Natural killer cell treated with Interleukin-12 subunit alpha and Interleukin-12 subunit beta and Interleukin-15 and Interleukin-18, amount 100 ng/mL, for 72 hours (primary cell): ENCODE data around the gene ABCA4. TPM values are rescaled to one million over a fixed set of nuclear protein-coding genes. Genes with fewer than 3 reads are reported as not detected.
"Not testable (repeated sequence)": the region's sequence is repeated elsewhere in the genome, so short reads cannot be mapped to it uniquely, and the experiment has no call there.

Experiments
- ATAC-seq, 2 donors: fragments of 150-1000 bp; cut with Tn5 transposase in 1 of 2; sonication (Bioruptor Pico), chemical (Tn5 transposase) in 1 of 2; 2 replicates each; pipeline ENCODE4 v1.10.0; 2021
- DNase-seq: peaks from one replicate; pipeline ENCODE4 v3.0.0; 2022; ENCODE audit warnings: low spot score
- H3K27ac Mint-ChIP-seq, 2 donors: 1 replicate in 1 of 2; 2 replicates in 1 of 2; pipeline ENCODE4 v1.8.0; 2022; ENCODE audit warnings: mixed read lengths in 2 of 2, mild to moderate bottlenecking in 1 of 2, moderate library complexity in 1 of 2
- H3K27me3 Mint-ChIP-seq, 2 donors: 1 replicate in 1 of 2; 2 replicates in 1 of 2; pipeline ENCODE4 v1.8.0; 2022; ENCODE audit warnings: mixed read lengths in 2 of 2
- H3K36me3 Mint-ChIP-seq: one replicate; pipeline ENCODE4 v1.8.0; 2022; ENCODE audit warnings: mixed read lengths
- H3K4me1 Mint-ChIP-seq, 2 donors: 1 replicate in 1 of 2; 2 replicates in 1 of 2; pipeline ENCODE4 v1.8.0; 2022; ENCODE audit warnings: low read depth in 2 of 2, mixed read lengths in 2 of 2, mild to moderate bottlenecking in 1 of 2
- H3K4me3 Mint-ChIP-seq: one replicate; pipeline ENCODE4 v1.8.0; 2022; ENCODE audit warnings: mixed read lengths
- H3K9me3 Mint-ChIP-seq: 2 replicates; pipeline ENCODE4 v1.8.0; 2022; ENCODE audit warnings: mixed read lengths
- total RNA-seq, 2 donors: library from RNA; stranded (reverse); gene quantifications; one replicate each; pipeline ENCODE4 v1.2.3, GENCODE V29; 2022

The ABCA4 gene
- total RNA-seq, 2 donors from 2014 or later: not detected

DNA sequence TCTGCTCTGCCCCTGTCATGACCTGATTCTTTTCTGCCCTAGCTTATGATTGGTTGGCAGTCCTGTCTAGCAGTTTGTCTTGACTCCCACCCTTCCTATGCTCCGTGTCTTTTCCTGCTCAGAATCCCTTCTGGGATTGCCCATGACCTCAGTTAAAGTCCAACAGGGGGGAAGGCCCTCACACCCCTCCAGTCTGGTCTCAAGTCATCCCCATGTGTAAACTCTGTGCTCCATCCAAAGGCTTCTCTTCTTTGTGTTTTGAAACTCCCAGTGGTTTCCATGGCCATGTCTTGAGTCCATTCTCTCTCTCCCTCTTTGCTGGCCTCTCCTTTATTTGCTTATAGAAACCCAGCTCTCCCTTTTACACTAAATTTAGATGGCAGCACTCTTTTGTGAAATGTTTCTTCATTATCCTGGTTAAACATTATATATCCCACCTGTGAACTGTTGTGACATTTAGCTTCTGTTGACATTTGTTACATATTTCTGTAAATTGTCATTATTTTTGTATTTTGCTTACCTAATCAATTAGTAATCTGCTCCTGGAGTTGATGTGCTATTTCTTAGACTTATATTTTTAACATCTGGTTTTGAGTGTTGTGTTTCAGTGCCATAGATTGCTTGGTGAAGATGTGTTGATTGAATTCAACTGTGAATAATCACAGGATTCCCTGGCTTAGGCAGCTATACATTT lies 162.8 kb downstream of the ABCA4 start:
- Mint-ChIP-seq H3K4me1 (no peaks in the 10 kb centered on the region), H3K9me3 (peaks cover 12% of the 10 kb centered on the region), H3K27me3 (peaks cover 0 to 2% of the 10 kb centered on the region in 2 donors), H3K36me3 (peaks cover 32% of the 10 kb centered on the region), H3K27ac (peak overlapping the region in 1 of 2 donors; percentile 6), H3K4me3 (no peak overlapping the region)
- ATAC-seq: no peak
- no peak for DNase-seq

DNA sequence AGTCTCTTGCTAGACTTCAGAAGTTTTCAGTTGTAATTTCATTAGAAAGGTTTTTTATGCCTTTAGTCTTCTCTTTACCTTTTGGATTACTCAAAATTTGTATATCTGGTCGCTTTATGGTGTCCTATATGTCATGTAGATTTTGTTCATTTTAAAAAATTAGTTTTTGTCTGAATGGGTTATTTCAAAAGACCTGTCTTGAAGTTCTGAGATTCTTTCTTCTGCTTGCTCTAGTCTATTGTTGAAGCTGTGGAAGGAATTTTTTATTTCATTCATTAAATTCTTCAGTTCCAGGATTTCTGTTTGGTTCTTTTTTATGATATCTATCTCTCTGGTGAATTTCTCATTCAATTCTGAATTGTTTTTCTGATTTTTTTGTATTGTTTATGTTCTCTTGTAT lies 165.2 kb downstream of the ABCA4 start:
- Mint-ChIP-seq H3K27ac (no peak overlapping the region), H3K4me1 (no peaks in the 10 kb centered on the region), H3K27me3 (peaks cover 0 to 6% of the 10 kb centered on the region in 2 donors), H3K4me3 (no peak overlapping the region), H3K9me3 (peaks cover 21% of the 10 kb centered on the region), H3K36me3 (peaks cover 52% of the 10 kb centered on the region)
- no peak for DNase-seq
- no peak for ATAC-seq

- not testable (repeated sequence) for H3K27ac Mint-ChIP-seq, DNase-seq, H3K4me1 Mint-ChIP-seq, ATAC-seq, H3K4me3 Mint-ChIP-seq
- peaks cover 17% of the 10 kb centered on the region for H3K36me3 Mint-ChIP-seq
- peaks cover 13% of the 10 kb centered on the region for H3K9me3 Mint-ChIP-seq
- H3K27me3 Mint-ChIP-seq: peaks cover 0 to 26% of the 10 kb centered on the region in 2 donors
Measured at GRCh38 chr1:93947002-93947686, 173.8 kb downstream of the ABCA4 start.

Other genes starting within 250 kb of the ABCA4 start
- 100 to 1,000 TPM in 1 of 2 donors, 10 to 100 TPM in 1; 78.4 to 101 TPM for gene DNTTIP2, start 241.9 kb downstream of the ABCA4 start, total RNA-seq
- gene GCLM, start 211.7 kb downstream of the ABCA4 start, total RNA-seq: 10 to 100 TPM; 27.8 to 31.4 TPM
- gene ARHGAP29, start 116.4 kb upstream of the ABCA4 start, total RNA-seq: not detected